Stimulated activated CD4-positive, alpha-beta T cell treated with anti-CD3 and anti-CD28 coated beads, Interleukin-2, amount 100 ng/mL, for 4 hours (primary cell): Measurements from ENCODE around the gene RHOA.

Experiments used
- DNase-seq: peaks from one replicate; pipeline ENCODE4 v3.0.0-alpha.2; 2020; ENCODE audit warnings: low read depth

Gene RHOA

DNA sequence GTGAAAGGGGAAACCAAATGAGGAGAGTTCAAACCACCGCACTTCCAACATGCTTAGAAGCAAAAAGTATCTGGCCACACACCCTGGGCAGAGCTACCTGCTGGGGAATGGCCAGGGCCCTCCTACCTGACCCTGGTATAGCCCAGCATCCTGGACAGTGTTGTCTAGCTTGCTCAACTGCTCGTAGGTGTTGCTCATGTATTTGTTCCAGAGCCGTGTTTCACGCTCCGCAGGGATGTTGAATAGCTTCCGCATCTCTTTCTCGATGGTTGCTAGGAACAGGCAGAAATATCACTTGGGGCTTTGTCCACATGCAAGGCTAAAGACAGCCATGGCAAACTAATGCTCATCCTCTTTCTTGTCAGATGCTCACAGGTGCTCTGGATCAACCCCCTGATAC lies 87.0 kb downstream of the RHOA start:
- no peak for DNase-seq

DNA sequence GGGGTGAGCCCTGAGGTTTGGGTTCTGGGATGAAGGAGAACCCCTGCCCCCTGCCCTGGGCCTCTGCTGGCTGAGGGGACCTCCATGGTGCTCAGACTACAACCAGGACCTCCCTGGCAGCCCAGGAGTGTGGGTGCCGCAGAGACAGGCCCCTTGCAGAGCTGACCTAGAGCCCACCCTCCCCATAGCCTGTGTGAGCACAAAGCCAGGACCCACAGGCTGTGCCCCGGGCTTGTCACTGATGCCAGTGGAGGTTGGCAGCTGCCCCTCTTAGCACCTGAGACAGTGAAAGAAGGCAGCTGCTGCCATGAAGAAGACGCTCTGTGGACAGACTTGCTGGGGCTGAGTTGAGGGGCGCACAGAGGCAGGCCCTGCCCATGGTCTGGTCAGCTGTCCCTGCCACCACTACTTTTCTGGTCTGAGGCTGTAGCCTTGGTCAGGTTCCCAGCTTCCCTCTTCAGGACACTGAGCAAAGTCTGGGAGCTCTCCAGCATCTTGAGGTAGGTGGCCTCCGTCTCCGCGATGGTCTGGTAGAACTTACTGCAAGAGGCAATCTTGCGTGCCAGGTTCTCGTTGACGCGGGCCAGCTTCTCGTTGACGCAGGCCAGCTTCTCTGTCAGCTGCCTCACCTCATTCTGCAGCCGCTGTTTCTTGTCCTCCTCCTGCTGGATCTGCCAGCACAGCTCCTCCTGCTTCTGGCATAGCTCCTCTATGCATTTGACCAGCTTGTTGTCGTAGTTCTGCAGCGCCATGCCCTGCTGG lies 94.9 kb downstream of the RHOA start:
- DNase-seq = no peak

DNA sequence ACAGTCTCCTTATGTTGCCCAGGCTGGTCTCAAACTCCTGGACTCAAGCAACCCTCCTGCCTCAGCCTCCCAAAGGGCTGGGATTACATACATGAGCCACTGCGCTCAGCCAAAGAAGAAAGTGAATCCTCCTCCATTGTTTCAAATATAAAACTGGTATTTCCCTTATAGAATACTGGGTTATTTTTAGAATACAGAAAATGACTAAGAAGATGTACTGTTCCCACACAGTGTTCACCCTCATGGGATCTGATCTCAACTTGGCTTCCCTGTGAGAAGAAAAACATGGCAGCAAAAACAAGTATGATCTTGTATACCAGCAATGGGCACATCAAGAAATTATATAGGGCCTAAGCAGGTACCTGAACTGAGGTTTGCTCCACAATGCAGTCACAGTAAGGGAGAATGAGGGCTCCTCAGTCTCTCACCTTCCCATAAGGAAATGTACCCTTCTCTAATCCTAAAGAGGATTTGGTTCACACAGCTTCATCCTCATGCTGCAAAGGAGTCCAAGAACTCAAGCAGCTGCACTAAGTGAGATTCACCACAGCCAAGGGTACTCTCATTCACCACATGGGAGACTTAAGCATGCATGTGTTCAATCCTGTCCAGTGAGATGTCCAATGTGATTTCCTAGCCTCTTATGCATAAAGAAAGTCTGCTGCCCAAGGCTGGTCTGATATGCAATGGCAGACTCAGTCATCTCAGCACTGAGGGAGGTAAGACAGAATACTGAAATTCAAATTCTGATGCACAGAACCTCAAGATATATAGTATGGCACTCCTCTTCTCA lies 97.7 kb downstream of the RHOA start:
- no peak for DNase-seq

DNA sequence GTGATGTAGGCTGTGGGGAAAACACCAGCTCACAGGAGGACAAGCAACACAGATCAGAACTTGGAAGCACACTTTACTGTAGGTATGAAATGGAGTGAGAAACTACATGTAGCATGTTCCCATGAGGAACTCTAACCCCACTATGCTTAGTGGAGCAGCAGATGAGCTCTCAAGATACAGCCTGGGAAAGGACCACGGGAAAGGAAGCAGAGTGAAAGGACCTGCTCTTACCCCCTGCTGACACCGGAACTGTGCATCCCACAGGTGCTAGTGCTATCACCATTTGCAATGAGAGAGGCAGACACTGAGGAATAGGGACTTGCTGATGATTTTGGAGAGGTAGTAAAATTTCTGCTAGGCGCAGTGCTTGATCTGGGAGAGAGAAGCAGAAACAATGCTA lies 100.5 kb downstream of the RHOA start:
- no peak for DNase-seq

DNA sequence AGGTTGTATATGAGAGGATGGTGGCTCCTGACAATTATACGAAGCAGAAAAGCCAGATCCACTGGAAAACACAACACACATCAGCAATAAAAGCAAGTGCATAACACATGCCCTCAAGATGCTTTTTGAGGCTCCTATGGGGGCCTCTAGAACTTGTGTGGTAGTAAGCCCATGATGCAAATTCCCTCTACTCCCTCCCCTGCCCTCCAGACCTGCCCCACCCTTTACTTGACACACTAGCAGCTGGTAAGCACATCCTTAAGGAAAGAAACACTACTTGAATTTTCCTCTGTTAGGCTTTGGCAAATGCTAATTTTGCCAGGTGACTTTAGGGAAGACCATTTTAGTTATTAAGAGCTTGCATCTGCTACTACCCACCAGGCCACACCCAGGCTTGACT lies 101.1 kb downstream of the RHOA start:
- DNase-seq = no peak
